KOPT-K1 (cell line): ENCODE results near the gene SYT9.

Experiments used
- H3K27ac ChIP-seq: fragments of 200-600 bp; sonication (generic); 2 replicates; pipeline ENCODE4 v1.5.1; 2016; ENCODE audit warnings: antibody characterized with exemption, mild to moderate bottlenecking, low read depth, low read length; ENCODE audit not compliant: poor library complexity, severe bottlenecking
- H3K36me3 ChIP-seq: fragments of 200-600 bp; sonication (generic); 2 replicates; pipeline ENCODE4 v1.5.1; 2017; ENCODE audit warnings: antibody characterized with exemption, mild to moderate bottlenecking, low read length, moderate library complexity; ENCODE audit not compliant: insufficient read depth
- H3K9me3 ChIP-seq: fragments of 200-600 bp; sonication (generic); 2 replicates; pipeline ENCODE4 v1.5.1; 2017; ENCODE audit warnings: antibody characterized with exemption, low read length, mild to moderate bottlenecking; ENCODE audit not compliant: insufficient read depth, poor library complexity, severe bottlenecking

The SYT9 gene

GRCh38 chr11:7484645-7485044 lies 232.9 kb downstream of the SYT9 start:
- no peak overlapping the region for H3K27ac ChIP-seq
- H3K9me3 ChIP-seq = no peaks in the 10 kb centered on the region
- no peaks in the 10 kb centered on the region for H3K36me3 ChIP-seq

GRCh38 chr11:7485186-7486097 lies 233.7 kb downstream of the SYT9 start, which contains the start of gene OLFML1:
Gene OLFML1, plus strand, starts transcription at chr11:7485506. Its CDS starts 370 bp downstream, at chr11:7485876.
- Histone ChIP-seq H3K36me3 (no peaks in the 10 kb centered on the region), H3K9me3 (no peaks in the 10 kb centered on the region), H3K27ac (no peak within 1 kb of the TSS)

GRCh38 chr11:7486098-7486780 lies 234.5 kb downstream of the SYT9 start:
- Histone ChIP-seq H3K36me3 (no peaks in the 10 kb centered on the region), H3K27ac (no peak overlapping the region), H3K9me3 (no peaks in the 10 kb centered on the region)

DNA sequence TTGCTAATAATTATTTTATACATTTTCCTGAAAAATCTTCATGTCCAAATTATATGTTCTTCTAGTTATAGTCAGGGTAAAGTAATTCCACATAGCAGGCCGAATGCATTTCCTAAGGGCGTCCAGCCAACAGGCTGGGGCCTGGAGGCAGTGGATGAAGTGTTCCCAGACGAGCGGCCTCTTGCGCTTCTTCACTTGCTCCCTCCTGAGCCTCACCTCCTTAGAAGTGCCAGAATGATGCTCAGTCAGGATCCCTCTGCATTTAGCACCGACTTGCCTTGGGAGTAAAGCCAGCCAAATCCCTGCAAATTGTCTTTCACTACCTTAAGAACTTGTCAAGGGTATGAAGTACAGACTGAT lies 235.1 kb downstream of the SYT9 start:
- no peaks in the 10 kb centered on the region for H3K9me3 ChIP-seq
- no peak overlapping the region for H3K27ac ChIP-seq
- H3K36me3 ChIP-seq = no peaks in the 10 kb centered on the region

DNA sequence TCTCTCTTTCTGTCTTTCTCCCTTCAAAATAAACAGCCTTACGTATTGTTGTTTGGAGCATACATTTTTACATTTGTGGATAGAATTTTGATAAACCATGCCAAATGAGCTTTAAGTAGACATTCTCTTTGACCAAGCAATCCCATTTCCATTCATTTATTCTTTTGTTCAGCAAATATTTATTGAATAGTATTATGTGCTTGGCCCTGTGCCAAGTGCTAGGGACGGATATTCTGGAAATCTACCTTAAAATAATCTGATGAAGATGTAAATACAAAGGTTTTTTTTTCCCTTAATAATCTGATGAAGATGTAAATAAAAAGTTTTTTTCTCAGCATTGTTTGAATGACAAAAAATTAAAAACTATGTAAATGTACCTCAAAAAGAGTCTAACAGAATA lies 235.7 kb downstream of the SYT9 start:
- Histone ChIP-seq H3K9me3 (no peaks in the 10 kb centered on the region), H3K27ac (no peak overlapping the region), H3K36me3 (no peaks in the 10 kb centered on the region)

- H3K36me3 ChIP-seq = no peaks in the 10 kb centered on the region
- no peak overlapping the region for H3K27ac ChIP-seq
These were observed 237.0 kb downstream of the SYT9 start for GRCh38 chr11:7488681-7489080.

DNA sequence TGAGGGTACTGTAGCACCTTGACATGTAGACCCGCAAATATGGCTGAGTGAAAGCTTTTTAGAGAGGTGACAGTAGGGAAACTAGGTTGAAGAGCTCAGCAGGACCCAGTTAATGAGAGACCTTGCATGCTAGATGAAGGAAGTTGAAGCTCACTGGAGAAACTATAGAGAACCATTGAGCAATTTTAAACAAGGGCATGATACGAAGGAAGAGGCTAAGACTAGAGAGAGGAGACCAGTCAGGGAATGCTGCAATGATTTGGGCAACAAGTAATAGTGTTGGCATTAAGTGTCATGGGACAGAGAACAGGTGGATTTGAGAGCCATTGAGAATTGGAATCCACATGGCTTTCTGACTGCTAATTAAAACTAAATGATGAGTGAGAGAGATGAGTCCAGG lies 237.7 kb downstream of the SYT9 start:
- Histone ChIP-seq H3K27ac (no peak overlapping the region), H3K36me3 (no peaks in the 10 kb centered on the region), H3K9me3 (no peaks in the 10 kb centered on the region)

More at GRCh38 chr11:7488681-7489080, 237.0 kb downstream of the SYT9 start:
- no peaks in the 10 kb centered on the region for H3K9me3 ChIP-seq

- H3K9me3 ChIP-seq = no peaks in the 10 kb centered on the region
- H3K27ac ChIP-seq = no peak overlapping the region
- no peaks in the 10 kb centered on the region for H3K36me3 ChIP-seq
These were observed 238.3 kb downstream of the SYT9 start for GRCh38 chr11:7490054-7490453.

DNA sequence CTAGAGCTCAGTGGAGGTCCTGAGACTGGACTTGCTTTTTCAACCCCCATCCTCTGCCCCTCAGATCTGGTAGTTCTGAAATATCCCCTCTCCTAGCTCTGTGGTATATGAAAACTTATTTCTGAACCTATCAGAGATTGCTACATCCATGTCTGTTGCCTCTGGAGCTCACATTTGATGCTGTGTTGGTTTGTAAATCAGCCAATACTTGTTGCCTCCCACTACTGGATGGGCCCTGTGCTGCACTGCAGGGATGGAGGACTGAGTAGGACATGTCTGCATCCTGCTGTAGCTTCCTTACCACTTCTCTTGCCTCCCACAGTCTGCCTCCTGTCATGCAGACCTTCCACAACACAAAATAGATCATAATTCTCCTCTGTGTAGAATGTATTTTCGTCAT lies 238.8 kb downstream of the SYT9 start:
- Histone ChIP-seq H3K9me3 (no peaks in the 10 kb centered on the region), H3K27ac (no peak overlapping the region), H3K36me3 (no peaks in the 10 kb centered on the region)

DNA sequence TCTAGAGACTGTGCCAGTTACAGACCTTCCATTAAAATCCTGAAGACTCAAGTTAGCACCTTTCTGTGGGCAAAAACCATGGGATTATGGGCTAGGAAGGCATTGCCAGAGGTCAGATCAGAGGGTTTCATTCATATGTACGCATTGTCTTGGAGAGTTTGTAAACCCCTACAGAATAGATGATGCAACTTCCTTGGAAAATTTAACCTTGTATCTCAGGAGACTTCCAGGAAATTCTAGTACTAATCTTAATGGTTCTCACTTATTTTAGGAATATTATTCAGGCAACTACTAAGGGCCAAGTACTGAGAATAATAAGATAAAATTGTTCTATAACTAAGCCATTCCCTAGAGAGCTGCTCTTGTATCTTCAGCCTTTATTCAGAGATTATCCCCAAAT lies 240.5 kb downstream of the SYT9 start:
- Histone ChIP-seq H3K9me3 (no peaks in the 10 kb centered on the region), H3K36me3 (no peaks in the 10 kb centered on the region), H3K27ac (no peak overlapping the region)

DNA sequence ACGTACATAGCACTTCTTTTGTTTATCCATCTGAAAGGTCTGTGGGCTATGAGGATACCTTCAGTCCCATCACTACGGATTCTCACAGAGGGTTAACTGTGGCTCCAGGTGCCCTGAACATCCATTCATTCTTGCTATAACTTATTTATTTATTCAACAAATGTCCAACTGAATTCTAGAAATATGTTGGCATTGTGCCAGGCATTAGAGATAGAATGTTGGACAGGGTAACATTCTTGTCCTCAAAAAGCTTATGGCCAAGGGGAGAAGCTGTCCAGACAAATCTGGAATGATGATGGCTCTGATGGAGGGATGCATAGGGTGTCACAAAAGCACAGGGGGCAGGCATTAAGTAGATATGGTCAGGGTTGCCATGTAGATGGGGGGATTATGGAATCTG lies 242.0 kb downstream of the SYT9 start:
- no peaks in the 10 kb centered on the region for H3K9me3 ChIP-seq
- no peak overlapping the region for H3K27ac ChIP-seq
- H3K36me3 ChIP-seq = no peaks in the 10 kb centered on the region

- H3K36me3 ChIP-seq = no peaks in the 10 kb centered on the region
- H3K27ac ChIP-seq = no peak overlapping the region
- H3K9me3 ChIP-seq = no peaks in the 10 kb centered on the region
These were observed 242.5 kb downstream of the SYT9 start for GRCh38 chr11:7494086-7494745.

DNA sequence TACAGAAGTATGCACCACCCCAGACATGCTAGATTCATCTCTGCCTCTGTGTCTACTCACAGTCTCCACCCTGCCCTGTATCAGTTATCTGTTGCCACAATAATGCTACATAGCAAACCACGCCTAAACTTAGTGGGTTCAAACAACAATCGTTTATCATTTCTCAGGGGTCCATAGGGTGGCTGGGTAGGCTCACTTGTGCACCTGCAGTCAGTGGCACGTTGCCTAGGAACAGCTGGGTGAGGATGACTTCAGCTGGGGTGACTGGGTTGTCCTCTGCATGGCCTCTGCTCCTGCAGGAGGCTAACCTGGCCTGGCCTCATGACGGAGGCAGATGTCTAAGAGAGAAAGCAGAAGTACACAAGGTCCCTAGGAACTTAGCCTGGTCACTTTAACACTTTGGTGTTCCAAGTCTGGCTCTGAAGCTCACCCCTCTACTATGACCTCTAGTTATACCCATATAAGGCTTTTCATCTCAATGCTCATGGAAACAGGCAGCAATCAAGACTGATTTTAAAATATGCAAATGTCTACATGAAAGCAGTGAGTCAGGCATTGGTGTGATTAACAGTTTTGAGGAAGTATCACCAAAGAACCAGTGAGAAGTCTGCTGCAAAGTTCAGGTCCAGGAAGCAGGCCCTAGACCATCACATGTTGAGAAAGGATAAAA lies 244.3 kb downstream of the SYT9 start:
- Histone ChIP-seq H3K9me3 (no peaks in the 10 kb centered on the region), H3K27ac (no peak overlapping the region)

DNA sequence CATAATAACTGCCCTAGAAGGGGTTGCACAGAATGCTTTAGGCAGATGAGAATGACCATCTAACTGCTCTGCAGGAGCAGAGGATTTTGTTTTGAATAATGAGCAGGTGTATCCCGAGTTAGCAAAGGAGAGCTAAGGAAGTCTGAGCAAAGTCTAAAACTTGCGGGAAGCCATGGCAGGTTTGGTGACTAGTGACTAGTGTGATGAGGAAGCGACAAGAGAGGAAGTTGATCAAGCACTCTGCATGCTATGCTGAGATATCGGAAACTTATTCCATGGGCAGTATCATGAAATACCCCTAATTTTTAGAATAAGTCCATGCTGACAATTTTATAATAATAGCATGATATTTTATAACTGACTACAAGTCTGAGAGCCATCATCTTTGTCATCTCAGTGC lies 246.5 kb downstream of the SYT9 start:
- Histone ChIP-seq H3K27ac (no peak overlapping the region), H3K36me3 (no peaks in the 10 kb centered on the region), H3K9me3 (no peaks in the 10 kb centered on the region)

More for the DNA sequence above, 244.3 kb downstream of the SYT9 start:
- no peaks in the 10 kb centered on the region for H3K36me3 ChIP-seq

GRCh38 chr11:7499081-7499480 lies 247.4 kb downstream of the SYT9 start:
- no peaks in the 10 kb centered on the region for H3K9me3 ChIP-seq
- no peaks in the 10 kb centered on the region for H3K36me3 ChIP-seq
- H3K27ac ChIP-seq = no peak overlapping the region
